ENCODE results near the gene SEC63.
"Not testable (repeated sequence)": the region's sequence is repeated elsewhere in the genome, so short reads cannot be mapped to it uniquely, and the experiment has no call there.

Gene SEC63

GRCh38 chr6:107894809-107895396 is 63.1 kb downstream of the SEC63 start:
- H3K27me3 ChIP-seq = no peaks in the 10 kb centered on the region
- intact Hi-C loops (cut with DNase I; ENCODE audit: low total_unique reads) = no loop called here
- DNase-seq = no peak
- H3K27ac ChIP-seq = no peak overlapping the region
- no peak overlapping the region for H3K4me3 ChIP-seq
- H3K4me1 ChIP-seq = no peaks in the 10 kb centered on the region
- no peak for TF ChIP-seq CTCF (IDR thresholded peaks at IDR 0.05)
- H3K9me3 ChIP-seq = no peaks in the 10 kb centered on the region
- H3K36me3 ChIP-seq = peaks cover 78 to 82% (median 82%) of the 10 kb centered on the region in 3 donors

GRCh38 chr6:107890431-107890830 is 67.6 kb downstream of the SEC63 start:
- H3K9me3 ChIP-seq; intact Hi-C loops (cut with DNase I; ENCODE audit: low total_unique reads); H3K27me3 ChIP-seq; H3K4me3 ChIP-seq; DNase-seq; H3K27ac ChIP-seq; H3K4me1 ChIP-seq: not testable (repeated sequence)
- H3K36me3 ChIP-seq = peaks cover 44 to 48% (median 44%) of the 10 kb centered on the region in 3 donors

- H3K4me1 ChIP-seq; H3K27me3 ChIP-seq; H3K27ac ChIP-seq; intact Hi-C loops (cut with DNase I; ENCODE audit: low total_unique reads); H3K9me3 ChIP-seq; DNase-seq; H3K4me3 ChIP-seq: not testable (repeated sequence)
- peaks cover 10 to 20% (median 19%) of the 10 kb centered on the region in 3 donors for H3K36me3 ChIP-seq
Measured at GRCh38 chr6:107885950-107886349, 72.1 kb downstream of the SEC63 start.

GRCh38 chr6:107879941-107880340 is 78.1 kb downstream of the SEC63 start:
- intact Hi-C loops (cut with DNase I; ENCODE audit: low total_unique reads) = no loop called here
- H3K36me3 ChIP-seq = peaks cover 28 to 70% (median 69%) of the 10 kb centered on the region in 3 donors
- no peaks in the 10 kb centered on the region for H3K27me3 ChIP-seq
- H3K4me3 ChIP-seq = no peak overlapping the region
- H3K4me1 ChIP-seq = no peaks in the 10 kb centered on the region
- no peak for DNase-seq
- H3K27ac ChIP-seq = no peak overlapping the region
- no peaks in the 10 kb centered on the region for H3K9me3 ChIP-seq
- TF ChIP-seq CTCF (IDR thresholded peaks at IDR 0.05) = no peak

GRCh38 chr6:107877968-107878367 is 80.0 kb downstream of the SEC63 start:
- intact Hi-C loops (cut with DNase I; ENCODE audit: low total_unique reads) = no loop called here
- no peak for DNase-seq
- no peak overlapping the region for H3K4me3 ChIP-seq
- H3K36me3 ChIP-seq = peaks cover 30 to 70% (median 69%) of the 10 kb centered on the region in 3 donors
- no peaks in the 10 kb centered on the region for H3K27me3 ChIP-seq
- H3K9me3 ChIP-seq = no peaks in the 10 kb centered on the region
- H3K4me1 ChIP-seq = no peaks in the 10 kb centered on the region
- H3K27ac ChIP-seq = no peak overlapping the region
- TF ChIP-seq CTCF (IDR thresholded peaks at IDR 0.05) = no peak

- Histone ChIP-seq H3K36me3 (peaks cover 19 to 49% (median 26%) of the 10 kb centered on the region in 3 donors), H3K27me3 (no peaks in the 10 kb centered on the region), H3K9me3 (no peaks in the 10 kb centered on the region), H3K4me1 (peaks cover 0 to 7% (median 0%) of the 10 kb centered on the region in 4 donors), H3K4me3 (no peak overlapping the region), H3K27ac (no peak overlapping the region)
- TF ChIP-seq CTCF (IDR thresholded peaks at IDR 0.05) = no peak
- no peak for DNase-seq
- intact Hi-C loops (cut with DNase I; ENCODE audit: low total_unique reads) = no loop called here
Measured at GRCh38 chr6:107871976-107872375, 86.0 kb downstream of the SEC63 start.

- H3K4me3 ChIP-seq; H3K27me3 ChIP-seq; intact Hi-C loops (cut with DNase I; ENCODE audit: low total_unique reads); DNase-seq; H3K9me3 ChIP-seq; H3K4me1 ChIP-seq; H3K27ac ChIP-seq: not testable (repeated sequence)
- peaks cover 18 to 48% (median 22%) of the 10 kb centered on the region in 3 donors for H3K36me3 ChIP-seq
Measured at GRCh38 chr6:107871512-107871911, 86.5 kb downstream of the SEC63 start.

Data from tibial artery (tissue), 4 donors.